NCI-H2107 treated with DMSO at 0.1 percent for 48 hours (cell line): Measurements from ENCODE around the gene ZNF597.

Source experiments
- DNase-seq: peaks from one replicate; lab custom pipeline; 2025; ENCODE audit not compliant: unreplicated experiment; lab: John Stamatoyannopoulos, UW

The ZNF597 gene, protein sequence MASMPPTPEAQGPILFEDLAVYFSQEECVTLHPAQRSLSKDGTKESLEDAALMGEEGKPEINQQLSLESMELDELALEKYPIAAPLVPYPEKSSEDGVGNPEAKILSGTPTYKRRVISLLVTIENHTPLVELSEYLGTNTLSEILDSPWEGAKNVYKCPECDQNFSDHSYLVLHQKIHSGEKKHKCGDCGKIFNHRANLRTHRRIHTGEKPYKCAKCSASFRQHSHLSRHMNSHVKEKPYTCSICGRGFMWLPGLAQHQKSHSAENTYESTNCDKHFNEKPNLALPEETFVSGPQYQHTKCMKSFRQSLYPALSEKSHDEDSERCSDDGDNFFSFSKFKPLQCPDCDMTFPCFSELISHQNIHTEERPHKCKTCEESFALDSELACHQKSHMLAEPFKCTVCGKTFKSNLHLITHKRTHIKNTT

DNA sequence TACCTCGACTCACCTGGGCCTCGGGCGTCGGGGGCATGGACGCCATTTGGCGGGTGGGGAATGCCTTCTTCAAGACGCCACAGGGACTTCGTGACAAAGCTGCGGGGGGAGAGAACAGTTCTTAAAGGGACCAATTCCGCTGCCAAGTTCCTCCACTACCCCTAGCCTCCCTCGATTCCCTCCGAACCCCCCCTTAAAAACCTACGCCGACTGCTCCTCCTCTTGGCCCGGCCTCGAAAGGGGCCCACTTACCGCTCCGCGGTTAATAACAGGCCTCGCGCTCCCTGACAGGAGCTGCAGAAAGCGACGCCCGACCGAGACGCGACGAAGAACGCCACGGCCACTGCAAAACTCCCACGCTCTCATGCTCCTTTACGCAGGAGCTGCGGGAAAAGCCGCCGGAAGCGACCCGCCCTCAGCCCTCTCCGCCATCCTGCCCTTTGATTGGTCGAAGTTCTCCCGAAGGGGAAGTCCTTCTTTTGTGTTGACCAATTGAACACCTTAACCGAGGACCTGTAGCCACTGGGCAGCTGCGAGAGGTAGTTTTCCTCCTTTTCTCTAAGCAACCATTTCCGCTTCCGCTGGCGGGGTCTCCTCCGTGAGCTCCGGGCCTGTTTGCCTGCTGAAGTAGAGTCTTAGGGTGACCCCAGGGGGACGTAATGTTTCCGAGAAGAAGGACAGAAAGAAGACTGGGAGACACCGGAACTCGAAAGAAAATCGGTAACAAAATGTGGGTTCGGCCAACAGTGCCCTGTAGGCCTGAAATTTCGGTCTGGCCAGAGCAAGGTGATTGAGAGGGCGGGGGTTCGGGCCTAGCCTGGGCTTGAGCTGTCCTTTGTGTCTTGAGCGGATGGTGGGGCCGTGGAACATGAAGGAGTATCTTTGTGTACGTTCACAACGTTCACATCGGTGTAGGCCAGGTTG lies at the start of gene ZNF597, which contains the start of gene NAA60:
Gene ZNF597 (minus strand): TSS at position 397 of the 924 bp plus-strand sequence. CDS start 351 bp downstream, at position 46.
Gene NAA60 (plus strand): TSS at position 573 of the 924 bp plus-strand sequence. CDS start 32,548 bp downstream, outside the sequence.
- peak; percentile 85 for DNase-seq

DNA sequence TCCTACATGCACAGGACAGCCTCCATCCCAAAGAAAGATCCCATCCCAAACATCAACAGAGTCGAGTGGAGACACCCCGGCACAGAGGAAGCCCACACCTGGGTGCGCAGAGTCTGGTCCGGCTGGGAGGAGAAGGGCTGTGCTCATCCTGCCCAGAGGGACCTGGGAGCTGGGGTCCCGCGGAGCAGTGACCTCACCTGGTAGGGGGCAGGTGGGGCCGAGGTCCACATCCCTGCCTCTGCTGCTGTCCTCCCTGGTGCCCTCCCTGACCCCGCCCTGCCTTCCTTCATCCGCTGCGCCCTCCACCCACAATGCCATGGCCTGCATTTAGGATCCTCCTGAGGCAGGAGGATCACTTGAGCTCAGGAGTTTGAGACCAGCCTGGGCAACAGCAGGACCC lies 49.1 kb upstream of the ZNF597 start:
- no peak for DNase-seq

DNA sequence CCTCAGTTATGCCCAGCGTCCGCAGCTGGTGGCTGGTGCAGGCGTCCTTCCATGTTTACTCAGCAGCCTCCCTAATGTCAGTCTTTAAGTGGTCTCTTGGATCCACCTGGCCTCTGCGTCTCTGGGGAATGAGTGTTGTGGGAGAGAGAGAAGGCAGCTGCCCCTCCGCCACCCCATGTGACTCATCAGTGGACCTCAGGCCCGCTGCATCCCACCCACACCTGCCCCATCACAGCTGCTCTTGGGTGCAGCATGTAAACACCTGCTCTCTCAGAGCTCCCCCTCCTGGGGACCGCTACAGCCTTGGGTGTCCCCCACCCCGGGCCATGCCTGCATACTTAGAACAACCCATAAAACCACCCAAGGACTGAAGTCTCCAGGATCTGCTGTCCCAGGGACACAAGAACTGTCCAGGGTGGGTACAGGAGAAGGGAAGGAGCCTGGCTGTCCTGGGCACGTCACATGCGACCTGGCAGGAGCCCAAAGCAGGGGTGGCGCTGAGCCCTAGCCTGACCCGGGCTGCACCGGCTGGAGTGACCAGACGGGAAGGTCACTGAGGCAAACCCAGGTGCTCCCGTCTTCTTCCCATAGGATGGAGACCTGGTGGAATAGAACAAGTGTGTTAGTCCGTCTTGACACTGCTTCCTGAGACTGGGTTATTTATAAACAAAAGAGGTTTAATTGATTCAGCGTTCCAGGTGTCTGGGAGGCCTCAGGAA lies 47.8 kb upstream of the ZNF597 start:
- DNase-seq = peak; percentile 57

DNA sequence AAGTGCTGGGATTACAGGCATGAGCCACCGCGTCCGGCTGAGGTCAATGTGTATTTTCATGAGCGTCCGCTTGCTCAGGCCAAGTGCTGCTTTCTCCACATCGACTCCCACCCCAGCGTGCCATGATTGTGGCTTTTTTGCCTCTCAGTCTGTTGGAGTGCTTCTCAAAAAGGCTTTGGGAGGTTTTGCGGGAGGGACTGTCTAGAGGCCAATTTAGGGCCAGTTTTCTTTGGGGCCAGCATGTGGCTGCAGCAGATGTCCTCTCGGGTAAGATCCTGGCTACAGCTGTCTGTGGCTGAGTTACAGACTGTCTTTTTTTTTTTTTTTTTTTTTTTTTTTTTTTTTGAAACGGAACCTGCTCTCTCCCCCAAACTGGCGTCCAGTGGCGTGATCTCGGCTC lies 45.5 kb upstream of the ZNF597 start:
- no peak for DNase-seq

DNA sequence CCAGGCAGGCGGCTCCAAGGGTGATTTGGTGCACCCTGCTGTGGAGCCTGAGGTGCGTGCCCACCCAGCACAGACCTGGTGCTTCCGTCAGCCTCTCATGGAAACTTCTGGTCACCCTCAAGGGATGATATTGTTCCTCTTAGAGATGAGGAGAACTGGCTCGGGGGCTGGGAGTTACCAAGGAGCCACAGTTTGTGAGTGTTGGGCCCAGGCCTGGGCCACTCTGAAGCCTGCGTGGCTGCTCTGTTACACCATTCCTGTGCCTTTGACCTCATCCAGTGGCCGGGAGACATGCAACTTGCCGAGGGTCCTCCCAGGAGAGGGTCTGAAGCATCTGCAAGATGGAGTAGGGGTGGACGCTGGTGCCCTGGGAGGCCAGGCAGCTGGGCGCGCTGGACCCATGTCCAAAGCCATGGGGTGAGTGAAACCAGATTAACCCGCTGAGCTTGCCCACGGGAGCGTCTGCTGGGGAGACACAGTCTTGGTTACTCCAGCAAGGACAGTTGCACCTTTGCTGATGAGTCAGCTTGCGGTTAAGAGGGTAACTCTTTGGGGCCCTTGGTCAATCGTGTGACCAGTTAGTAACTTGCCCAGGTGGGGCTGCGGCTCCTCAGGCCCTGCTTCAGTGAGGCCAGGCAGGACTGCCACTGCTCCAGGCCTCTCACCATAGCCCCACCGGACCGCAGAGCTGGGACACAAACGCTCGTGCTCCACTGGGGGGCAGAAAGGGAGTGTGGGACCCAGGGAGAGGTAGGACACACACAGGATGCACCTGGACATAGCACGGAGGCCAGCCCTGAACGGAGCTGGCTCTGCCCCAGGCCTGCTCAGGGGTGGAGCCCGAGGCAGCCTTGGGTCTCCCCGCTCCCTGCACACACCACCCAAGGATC lies 44.5 kb upstream of the ZNF597 start:
- no peak for DNase-seq

DNA sequence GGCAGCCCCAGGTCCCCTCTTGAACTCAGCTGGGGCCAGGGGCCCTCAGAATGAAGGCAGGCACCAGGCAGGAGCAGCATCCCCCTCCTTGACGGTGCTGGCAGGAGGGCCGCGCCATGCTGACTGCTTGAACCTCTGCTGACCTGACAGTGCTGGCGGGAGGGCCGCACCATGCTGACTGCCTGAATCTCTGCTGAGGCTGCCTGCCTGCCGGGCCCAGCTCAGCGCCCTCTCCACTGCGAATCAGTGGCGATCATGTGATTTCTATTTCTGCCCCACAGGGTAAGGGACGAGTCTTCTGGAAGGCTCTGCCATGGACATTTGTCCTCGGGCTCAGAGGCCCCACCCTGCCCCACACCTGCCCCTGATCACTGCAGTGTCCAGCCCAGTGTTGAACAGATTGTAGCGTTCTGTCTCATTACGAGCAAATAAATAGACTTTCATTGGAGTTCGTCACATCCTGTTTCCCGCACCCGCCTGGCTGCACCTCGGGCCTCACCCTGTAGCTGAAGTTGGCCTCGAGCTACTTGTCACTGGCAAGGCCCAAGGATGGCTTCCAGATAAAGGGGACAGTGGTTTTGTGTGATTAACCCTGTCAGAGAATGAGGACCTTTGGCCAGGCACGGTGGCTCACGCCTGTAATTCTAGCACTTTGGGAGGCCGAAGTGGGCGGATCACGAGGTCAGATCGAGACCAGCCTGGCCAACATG lies 43.4 kb upstream of the ZNF597 start:
- no peak for DNase-seq

DNA sequence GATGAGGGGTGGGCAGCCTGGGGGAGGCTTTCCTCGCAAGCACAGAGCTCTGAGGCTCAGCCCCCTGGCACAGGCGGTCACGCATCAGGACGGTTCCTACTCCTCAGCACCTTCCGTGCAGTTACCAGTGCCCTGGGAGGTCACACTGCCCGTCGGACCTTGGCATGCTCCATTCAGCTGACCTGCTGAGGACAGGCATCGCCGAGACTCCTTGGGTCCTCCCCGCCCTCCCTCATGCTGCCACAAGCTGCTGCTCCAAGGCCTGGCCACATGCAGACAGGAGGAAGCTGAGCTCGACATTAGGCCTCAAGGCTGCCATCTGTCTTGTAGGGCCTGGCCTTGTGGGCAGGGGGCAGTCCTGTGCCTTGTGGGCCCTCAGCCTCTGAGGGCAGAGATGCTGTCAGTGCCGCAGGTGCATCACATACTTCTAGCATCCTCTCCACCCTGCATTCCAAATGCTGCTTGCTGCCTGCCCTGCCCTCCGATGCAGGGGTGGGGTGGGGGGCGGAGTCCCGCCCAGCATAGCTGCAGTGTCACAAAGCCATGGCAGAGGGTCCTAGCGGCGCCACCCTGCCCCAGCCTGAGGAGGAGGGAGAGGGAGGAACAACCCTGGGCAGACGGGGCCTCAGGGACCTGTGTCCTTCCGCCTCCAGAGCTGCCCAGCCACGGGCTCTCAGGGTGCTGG lies 42.7 kb upstream of the ZNF597 start:
- DNase-seq = no peak

DNA sequence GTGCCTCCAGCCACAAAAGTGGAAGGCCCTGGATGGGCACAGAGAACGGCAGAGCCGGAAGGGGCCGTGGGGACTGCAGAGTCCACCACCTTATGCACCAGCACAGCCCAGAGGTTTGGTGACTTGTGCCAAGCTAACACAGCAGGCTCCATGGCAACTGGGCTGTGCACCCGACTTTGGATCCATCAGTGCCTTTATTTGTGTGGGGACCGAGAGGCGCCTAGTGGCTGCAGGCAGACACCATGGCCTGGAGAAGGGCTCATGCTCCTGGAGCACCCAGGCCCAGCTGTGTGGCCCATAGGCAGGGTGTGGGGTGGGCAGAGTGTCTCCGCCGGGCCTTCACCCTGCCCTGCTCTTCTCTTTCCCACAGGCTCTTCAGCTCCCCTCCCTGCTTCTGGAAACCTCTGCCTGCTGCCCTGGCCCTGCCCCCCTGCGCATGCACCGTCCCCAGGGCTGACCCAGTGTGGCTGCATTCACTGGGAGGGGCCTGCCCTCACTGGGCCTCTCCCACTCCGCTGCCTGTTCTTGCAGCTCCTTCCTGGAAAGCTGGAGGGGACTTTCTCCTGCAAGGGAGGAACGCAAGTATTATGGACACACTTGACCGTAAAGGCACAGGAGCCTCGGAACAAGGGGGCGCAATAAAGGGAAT lies 41.9 kb upstream of the ZNF597 start:
- DNase-seq = no peak

DNA sequence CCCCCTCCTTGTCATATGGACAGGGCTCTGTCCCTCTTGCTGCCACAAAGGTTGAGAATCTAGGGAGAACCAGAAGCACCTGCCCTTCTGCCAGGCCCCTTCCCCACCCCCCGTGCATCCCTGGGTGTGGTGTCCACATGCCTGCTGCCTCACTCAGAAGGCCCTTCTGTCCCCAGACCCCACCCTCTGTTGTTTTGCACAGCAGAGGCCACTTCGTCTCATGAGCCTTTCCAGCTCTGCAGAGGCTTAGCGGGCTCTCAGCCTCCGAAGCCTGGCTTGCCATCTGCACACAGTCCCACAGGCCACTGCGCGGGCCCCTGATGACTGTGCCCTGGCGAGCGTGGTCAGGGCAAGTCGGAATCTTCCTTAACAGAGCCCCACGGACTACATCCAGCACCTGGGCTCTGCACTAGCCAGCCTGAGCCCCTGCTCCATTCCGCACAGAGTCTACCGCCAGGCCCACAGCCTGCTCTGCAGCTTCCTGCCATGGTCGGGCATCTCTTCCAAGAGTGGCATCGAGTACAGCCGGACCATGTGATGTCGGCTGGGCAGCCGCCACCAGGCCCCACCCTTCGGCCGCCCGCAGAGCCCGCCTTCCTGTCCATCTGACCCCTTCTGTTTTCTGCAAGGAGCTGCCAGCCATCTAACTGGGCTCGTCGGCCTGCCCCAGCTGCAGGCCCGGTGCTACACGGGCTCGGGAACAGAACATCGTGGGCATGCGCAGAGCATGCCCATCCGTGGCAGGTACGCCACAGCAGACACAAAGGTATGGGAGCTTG lies 41.2 kb upstream of the ZNF597 start:
- DNase-seq = no peak

DNA sequence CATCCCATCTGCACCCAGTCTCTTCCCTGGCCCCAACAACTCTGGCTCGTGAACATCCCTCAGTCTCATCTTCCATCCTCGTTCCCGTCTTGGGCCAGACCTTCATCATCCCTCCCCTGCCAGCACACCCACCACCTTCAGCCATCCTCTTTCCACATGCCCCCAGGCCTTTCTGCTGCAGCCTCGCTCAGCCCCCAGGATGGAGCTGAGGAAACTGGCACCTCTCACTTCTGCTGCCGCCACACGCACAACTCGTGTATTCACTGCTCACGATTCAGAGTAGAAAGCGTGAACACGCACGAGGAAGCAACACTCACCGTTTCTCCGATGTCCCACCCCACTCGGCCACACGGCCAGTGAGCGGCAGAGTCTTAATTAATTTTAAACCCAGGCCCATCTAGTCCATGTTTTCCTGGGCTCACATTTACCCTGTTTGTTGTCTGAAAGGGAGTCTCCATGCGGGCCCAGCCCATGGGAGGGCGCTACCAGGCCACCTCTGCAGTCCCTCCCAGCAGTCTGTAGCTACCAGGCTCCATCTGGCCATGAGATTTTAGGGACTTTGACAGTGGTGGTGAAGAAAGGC lies 39.4 kb upstream of the ZNF597 start:
- DNase-seq = no peak

DNA sequence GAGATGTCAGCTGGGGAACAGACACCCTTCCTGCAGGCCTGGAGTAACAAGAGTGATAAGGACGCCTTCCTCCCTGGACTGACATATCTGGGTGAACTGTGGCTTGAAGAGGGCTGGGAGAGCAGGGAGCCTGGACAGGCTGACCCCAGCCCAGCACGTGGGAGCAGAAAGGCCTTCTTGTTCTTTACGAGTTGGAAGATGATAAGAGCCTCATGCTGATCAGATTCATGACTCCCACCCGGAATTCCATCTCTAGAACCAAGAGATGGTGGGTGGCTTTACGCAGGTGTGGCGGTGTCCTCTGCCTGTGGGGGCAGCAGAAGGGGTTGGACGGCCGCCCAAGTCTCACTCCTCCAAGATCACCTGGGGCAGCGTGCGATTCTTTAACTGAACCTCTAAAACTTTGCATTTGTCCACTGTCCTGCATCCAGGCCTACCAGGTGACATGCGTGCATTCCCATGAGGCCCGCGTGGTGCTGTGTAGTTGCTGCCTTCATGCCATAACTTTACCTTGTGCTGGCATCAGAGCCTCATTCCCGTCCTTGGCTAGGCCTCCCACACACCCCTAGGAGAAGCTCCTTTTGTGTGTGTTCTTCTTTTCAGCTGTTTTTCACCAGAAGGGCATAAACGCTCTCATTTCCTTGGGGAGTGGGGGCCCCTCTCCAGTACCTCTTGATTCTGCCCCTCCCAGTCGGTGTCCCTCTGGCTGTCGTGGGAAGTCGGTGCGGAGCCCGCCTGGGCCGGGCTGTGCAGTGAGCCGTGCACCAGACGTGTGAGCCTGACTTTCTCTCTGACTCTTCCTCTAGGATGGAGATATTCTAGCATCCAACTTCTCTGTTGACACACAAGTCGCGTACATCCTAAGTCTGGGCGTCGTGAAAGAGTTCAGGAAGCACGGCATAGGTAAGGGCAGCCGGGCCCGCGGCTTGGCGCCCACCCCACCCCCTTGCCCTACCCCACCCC lies 38.7 kb upstream of the ZNF597 start:
- DNase-seq = no peak

DNA sequence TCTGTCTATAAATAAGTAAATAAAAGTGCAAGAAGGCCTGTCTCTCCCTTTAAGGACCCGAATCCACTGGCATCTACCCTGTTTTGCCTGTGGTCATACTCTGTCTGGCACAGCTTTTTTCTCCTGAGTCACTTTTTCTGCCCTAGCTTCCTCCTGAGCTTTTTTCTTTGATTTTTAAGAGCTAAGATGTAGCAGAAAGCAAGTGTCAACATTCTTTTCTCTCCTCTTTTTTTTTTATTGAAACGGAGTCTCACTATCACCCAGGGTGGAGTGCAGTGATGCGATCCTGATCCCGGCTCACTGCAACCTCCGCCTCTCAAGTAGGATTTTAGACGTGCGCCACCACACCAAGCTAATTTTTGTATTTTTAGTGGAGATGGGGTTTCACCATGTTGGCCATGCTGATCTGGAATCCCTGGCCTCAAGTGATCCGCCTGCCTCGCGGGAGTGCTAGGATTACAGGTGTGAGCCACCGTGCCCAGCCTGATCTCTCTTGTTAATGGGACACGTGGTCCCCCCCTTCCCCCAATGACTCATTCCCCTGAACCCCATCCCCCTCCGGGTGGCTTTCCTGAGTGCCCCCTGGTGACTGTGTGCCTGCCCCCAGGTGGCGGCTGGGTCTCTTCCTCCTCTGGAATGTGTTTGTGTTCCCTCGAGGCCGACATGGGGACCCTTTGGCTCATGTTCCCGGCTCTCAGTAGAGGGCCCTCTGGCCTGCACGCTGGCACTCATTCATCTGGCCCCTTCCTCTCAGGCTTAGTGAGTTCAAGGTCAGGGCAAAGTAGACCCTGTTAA lies 37.8 kb upstream of the ZNF597 start:
- no peak for DNase-seq

DNA sequence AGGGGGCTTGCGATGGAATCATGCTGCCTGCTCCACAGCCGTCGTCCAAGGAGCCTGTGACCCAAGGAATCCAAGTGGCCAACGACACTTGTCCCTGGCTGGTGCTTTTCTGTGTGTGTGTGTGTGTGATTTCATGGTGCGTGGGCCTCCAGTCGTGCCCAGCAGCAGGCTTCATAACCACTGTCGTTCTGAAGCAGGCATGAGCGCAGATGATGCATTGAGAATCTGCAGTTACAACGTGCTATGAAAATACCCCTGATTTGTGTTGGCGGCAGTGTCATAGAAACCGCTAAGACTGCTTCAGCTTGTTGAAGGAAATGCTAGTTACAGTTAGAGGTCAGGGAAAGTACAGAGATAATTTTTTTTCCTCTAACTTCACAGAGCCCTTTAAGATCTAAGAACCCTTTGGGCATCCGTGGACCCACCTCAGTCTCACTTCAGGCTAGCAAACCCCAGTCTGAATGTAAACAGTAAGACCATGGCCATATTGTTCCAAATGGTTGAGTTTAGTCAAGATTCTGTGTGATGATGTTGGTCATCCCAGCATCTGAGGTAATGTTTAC lies 36.4 kb upstream of the ZNF597 start:
- no peak for DNase-seq

DNA sequence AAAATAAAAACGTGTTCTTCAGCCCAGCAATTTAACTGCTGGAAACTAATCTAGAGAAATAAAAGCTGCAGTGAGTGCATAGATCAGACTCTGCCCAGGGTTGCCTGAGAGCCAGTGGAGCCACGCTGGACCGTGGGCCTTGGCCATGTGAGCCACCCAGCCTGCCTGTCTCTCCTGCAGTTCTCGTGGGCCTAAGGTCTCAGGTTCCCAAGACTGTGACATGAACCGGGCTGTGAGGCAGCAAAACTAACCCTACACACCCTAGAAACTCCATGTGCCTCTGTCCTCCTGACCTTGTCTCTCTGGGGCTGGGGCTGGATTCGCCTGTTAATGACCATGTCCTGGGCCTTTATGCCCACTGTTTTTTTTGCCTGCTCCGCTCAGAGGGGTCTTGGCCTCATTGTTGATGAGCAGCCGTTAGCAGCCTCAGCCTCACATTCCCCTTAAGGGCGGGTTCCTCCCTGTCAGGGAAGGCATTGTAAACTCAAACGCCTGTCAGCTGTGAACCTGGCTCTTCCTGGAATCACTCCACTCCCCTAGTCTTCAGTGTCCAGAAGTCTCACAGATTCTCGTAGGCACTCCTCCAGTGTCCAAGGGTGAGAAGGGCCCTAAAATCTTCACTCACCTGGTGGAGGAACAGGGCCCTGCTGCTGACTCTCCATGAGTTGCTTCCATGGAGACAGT lies 35.1 kb upstream of the ZNF597 start:
- DNase-seq = no peak
